Measurements from ENCODE around the gene SLX4.

The SLX4 gene

DNA sequence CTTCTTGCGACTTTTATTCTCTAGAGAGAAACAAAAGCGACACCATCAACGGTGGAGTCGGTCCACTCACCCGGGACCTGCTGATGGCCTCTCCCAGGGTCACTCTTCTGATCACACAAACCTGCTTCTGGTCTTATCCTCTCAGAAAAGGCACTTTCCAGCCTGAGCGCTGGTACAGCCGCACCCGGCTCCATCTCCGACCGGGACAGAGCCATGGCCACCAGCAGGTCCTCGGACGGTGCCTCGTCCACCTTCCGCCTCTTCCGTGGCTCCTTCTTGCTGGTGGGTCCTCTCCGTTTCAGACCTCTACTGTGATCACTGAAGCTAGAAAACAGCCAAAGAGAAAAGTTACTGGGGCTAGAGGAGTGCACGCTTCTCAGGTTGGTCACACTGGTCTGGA lies 13.7 kb downstream of the SLX4 start:
- no peak for ATAC-seq
- no peak for TF ChIP-seq TCF4 (CRISPR knock-in tag; IDR thresholded peaks at IDR 0.05; ENCODE audit: borderline replicate concordance)
- no peak for TF ChIP-seq RARB (CRISPR knock-in tag; IDR thresholded peaks at IDR 0.05)
- TF ChIP-seq, protein P1, sequence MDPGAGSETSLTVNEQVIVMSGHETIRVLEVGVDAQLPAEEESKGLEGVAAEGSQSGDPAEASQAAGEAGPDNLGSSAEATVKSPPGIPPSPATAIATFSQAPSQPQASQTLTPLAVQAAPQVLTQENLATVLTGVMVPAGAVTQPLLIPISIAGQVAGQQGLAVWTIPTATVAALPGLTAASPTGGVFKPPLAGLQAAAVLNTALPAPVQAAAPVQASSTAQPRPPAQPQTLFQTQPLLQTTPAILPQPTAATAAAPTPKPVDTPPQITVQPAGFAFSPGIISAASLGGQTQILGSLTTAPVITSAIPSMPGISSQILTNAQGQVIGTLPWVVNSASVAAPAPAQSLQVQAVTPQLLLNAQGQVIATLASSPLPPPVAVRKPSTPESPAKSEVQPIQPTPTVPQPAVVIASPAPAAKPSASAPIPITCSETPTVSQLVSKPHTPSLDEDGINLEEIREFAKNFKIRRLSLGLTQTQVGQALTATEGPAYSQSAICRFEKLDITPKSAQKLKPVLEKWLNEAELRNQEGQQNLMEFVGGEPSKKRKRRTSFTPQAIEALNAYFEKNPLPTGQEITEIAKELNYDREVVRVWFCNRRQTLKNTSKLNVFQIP (CRISPR knock-in tag; IDR thresholded peaks at IDR 0.05; ENCODE audit: borderline replicate concordance, low read depth): no peak
- no peak for TF ChIP-seq OSR1 (CRISPR knock-in tag; IDR thresholded peaks at IDR 0.05)
- TF ChIP-seq, protein P2, sequence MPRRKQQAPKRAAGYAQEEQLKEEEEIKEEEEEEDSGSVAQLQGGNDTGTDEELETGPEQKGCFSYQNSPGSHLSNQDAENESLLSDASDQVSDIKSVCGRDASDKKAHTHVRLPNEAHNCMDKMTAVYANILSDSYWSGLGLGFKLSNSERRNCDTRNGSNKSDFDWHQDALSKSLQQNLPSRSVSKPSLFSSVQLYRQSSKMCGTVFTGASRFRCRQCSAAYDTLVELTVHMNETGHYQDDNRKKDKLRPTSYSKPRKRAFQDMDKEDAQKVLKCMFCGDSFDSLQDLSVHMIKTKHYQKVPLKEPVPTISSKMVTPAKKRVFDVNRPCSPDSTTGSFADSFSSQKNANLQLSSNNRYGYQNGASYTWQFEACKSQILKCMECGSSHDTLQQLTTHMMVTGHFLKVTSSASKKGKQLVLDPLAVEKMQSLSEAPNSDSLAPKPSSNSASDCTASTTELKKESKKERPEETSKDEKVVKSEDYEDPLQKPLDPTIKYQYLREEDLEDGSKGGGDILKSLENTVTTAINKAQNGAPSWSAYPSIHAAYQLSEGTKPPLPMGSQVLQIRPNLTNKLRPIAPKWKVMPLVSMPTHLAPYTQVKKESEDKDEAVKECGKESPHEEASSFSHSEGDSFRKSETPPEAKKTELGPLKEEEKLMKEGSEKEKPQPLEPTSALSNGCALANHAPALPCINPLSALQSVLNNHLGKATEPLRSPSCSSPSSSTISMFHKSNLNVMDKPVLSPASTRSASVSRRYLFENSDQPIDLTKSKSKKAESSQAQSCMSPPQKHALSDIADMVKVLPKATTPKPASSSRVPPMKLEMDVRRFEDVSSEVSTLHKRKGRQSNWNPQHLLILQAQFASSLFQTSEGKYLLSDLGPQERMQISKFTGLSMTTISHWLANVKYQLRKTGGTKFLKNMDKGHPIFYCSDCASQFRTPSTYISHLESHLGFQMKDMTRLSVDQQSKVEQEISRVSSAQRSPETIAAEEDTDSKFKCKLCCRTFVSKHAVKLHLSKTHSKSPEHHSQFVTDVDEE (CRISPR knock-in tag; IDR thresholded peaks at IDR 0.05): no peak
- no peak for TF ChIP-seq SNAI2 (CRISPR knock-in tag; IDR thresholded peaks at IDR 0.05)
- no peak for TF ChIP-seq GLIS3 (CRISPR knock-in tag; IDR thresholded peaks at IDR 0.05)
- TF ChIP-seq, protein P3, sequence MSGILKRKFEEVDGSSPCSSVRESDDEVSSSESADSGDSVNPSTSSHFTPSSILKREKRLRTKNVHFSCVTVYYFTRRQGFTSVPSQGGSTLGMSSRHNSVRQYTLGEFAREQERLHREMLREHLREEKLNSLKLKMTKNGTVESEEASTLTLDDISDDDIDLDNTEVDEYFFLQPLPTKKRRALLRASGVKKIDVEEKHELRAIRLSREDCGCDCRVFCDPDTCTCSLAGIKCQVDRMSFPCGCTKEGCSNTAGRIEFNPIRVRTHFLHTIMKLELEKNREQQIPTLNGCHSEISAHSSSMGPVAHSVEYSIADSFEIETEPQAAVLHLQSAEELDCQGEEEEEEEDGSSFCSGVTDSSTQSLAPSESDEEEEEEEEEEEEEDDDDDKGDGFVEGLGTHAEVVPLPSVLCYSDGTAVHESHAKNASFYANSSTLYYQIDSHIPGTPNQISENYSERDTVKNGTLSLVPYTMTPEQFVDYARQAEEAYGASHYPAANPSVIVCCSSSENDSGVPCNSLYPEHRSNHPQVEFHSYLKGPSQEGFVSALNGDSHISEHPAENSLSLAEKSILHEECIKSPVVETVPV (CRISPR knock-in tag; IDR thresholded peaks at IDR 0.05): no peak

DNA sequence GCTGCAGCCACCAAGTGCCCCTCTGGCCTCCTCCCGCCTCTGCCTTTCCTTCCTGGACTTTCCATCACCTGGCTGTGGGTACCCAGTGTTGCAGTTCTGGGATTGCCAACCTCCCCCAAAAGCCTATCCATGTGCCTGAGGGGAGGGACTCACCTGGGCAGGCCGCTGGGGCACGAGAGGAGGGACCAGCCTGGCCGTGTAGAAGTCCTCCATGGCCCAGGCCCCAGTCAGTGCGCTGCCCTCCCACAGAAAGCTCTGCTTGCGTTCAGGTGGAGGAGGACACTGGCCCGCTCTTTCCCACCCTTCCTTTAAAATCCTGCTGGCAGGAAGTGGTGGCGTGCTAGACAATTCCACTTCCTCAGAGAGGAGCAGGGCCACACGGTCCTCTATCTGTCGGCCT lies 14.2 kb downstream of the SLX4 start:
- ATAC-seq: no peak
- TF ChIP-seq ARNTL (CRISPR knock-in tag; IDR thresholded peaks at IDR 0.05; ENCODE audit: borderline replicate concordance, low read depth) (no peak), CSDC2 (CRISPR knock-in tag; IDR thresholded peaks at IDR 0.05) (no peak), ZNF70 (CRISPR knock-in tag; IDR thresholded peaks at IDR 0.05) (no peak), TCF4 (CRISPR knock-in tag; IDR thresholded peaks at IDR 0.05; ENCODE audit: borderline replicate concordance) (no peak), ZC3H10 (CRISPR knock-in tag; IDR thresholded peaks at IDR 0.05) (no peak), OSR1 (CRISPR knock-in tag; IDR thresholded peaks at IDR 0.05) (no peak), BACH2 (CRISPR knock-in tag; IDR thresholded peaks at IDR 0.05; ENCODE audit: borderline replicate concordance) (no peak), ISL1 (CRISPR knock-in tag; IDR thresholded peaks at IDR 0.05) (no peak), ZFP30 (CRISPR knock-in tag; IDR thresholded peaks at IDR 0.05) (no peak), TOX (CRISPR knock-in tag; IDR thresholded peaks at IDR 0.05; ENCODE audit: borderline replicate concordance) (no peak), ZNF8 (CRISPR knock-in tag; IDR thresholded peaks at IDR 0.05) (no peak), ZFP3 (CRISPR knock-in tag; IDR thresholded peaks at IDR 0.05) (no peak), RARB (CRISPR knock-in tag; IDR thresholded peaks at IDR 0.05) (no peak)
- TF ChIP-seq, protein P3 (CRISPR knock-in tag; IDR thresholded peaks at IDR 0.05): no peak
- TF ChIP-seq, protein P2 (CRISPR knock-in tag; IDR thresholded peaks at IDR 0.05): no peak
- TF ChIP-seq, protein P4, sequence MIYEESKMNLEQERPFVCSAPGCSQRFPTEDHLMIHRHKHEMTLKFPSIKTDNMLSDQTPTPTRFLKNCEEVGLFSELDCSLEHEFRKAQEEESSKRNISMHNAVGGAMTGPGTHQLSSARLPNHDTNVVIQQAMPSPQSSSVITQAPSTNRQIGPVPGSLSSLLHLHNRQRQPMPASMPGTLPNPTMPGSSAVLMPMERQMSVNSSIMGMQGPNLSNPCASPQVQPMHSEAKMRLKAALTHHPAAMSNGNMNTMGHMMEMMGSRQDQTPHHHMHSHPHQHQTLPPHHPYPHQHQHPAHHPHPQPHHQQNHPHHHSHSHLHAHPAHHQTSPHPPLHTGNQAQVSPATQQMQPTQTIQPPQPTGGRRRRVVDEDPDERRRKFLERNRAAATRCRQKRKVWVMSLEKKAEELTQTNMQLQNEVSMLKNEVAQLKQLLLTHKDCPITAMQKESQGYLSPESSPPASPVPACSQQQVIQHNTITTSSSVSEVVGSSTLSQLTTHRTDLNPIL (CRISPR knock-in tag; IDR thresholded peaks at IDR 0.05; ENCODE audit: low read depth): no peak
